Kidney glomerular epithelial cell (primary cell): ENCODE measurements around the gene MFSD1.

Source experiments
- DNase-seq: peaks from one replicate; lab custom pipeline; 2025; lab: John Stamatoyannopoulos, UW

Gene MFSD1

DNA sequence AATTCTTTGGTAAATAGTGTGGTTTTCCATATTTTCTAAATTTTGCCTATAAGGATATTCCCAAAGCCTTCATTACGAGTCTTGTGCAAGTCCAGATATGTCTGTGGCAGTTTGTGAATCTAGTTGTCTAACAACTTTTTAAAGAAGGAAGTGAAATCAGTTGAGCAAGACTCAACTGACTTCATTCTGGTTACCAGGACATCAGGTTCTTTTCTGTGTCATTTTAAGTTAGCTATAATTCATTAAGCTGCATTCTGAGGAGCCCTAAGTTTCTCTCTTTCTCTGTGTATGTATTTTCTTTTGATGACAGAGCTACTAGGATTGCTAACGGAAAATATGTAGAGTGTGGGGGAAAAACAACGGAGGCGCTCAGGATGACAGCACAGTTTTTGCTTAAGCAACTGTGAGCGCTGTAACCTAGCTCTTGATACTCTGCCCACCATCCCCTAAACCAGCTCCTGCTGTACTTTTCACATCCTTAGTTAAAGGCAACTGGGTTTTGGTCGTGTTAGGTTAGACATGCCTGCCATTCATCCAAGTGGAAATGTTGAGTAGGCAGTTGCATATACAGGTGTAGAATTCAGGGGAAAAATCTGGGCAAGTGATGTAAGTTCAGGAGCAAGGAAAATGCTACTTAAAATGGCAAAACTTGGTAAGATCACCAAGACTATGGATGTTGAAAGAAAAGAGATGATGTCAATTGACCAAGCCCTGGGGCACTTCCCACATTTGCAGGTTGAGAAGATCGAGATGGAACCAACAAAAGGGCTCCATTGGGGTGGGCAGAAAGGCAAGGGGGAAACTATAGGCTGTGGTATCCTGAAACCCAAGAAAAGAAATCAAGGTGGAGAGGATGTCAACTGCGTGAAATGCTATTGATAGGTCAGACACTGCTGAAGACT lies 9.2 kb downstream of the MFSD1 start:
- DNase-seq: no peak

DNA sequence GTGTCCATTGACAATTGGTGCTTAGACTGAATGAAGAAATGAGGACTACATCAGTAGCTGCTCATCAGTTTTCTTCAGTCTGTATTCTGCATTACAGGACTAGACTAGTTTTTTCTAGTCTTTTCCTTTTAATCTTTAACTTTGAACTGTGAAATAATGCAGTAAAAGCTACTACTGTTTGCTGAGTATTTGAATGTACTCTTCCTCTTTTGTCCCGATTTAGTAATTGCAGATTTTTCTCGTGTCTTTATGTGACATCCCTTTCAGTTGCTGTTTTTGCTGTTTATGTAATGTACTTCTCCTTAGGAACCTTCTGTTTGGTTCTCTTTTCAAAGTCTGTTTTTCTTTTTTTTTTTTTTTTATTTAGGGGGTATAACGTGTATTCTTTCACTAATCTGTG lies 17.4 kb downstream of the MFSD1 start:
- DNase-seq: no peak

DNA sequence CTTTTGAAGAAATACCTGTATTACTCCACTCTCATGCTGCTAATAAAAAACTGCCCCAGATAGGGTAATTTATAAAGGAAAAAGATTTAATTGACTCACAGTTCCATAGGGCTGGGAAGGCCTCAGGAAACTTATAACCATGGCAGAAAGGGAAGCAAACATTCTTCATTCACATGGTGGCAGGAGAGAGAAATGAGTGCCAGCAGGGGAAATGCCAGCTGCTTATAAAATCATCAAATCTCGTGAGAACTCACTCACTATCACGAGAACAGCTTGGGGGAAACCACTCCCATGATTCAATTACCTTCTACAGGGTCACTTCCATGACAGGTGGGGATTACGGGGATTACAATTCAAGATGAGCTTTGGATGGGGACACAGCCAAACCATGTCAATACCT lies 18.7 kb downstream of the MFSD1 start:
- no peak for DNase-seq

DNA sequence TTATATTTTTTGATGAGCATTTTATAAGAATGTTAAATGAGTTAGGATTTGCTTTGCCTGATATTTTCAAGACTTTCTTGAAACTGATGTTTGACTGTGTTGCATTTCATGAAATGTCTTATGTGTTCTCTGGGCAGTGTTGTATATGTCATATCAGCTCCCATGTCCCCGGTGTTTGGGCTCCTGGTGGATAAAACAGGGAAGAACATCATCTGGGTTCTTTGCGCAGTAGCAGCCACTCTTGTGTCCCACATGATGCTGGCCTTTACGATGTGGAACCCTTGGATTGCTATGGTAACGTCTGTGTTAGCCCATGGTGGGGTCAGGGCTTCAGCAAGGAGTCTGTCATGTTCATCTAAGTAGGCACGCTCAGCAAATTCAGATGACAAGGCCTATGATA lies 20.0 kb downstream of the MFSD1 start:
- DNase-seq: no peak

DNA sequence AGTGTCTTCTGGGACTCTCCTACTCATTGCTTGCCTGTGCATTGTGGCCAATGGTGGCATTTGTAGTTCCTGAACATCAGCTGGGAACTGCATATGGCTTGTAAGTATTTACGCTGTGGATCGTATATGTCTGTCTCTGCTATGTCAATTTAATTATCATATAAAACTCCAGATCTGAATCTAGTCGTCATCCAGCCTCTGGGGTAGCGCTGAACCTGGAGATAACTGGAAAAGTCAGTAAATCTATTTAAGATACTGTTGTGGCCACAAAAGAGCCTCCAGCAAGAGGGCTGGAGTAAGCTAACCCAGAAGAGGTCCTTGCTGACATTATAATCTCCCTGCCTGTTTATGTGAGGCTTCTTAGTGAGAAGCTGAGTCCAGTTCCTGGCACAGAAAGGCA lies 21.6 kb downstream of the MFSD1 start:
- DNase-seq: no peak

- DNase-seq: no peak
Observed at GRCh38 chr3:158827773-158828172, 25.9 kb downstream of the MFSD1 start.

DNA sequence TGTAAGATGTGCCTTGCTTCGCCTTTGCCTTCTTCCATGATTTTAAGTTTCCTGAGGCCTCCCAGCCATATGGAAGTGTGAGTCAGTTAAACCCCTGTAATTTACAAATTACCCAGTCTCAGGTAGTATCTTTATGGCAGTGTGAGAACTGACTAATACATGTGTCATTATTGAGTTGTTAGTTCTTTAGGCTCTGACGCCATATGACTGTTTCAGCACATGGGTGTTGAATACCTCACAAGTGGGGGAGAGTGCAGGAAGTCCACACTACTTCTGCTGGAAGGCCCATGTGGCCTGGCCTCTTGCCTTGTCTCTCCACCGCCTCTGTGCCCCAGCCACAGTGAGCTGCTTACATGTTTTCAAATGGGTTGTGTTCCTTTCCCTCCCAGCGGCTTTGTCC lies 28.5 kb downstream of the MFSD1 start:
- DNase-seq: no peak

DNA sequence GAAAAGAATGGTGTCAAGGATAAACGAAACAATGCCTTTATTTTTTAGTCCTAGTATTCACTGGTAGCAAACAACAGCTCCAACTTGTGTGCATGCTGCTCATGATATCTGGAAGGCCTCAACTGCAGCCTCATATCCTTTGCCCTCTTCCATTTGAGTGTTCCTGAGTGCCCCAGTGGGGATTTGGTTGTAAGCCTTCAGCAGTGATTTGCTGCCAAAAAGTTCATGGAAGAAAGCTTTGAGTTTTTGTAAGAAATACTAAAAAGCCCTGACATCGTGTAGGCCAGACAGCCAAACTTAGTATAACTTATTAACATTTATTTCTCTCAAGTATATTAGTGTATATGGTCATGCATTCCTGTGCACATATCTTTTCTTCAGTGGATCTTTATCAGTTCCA lies 30.0 kb downstream of the MFSD1 start:
- DNase-seq: no peak

- no peak for DNase-seq
Observed at GRCh38 chr3:158835631-158836030, 33.8 kb downstream of the MFSD1 start.

DNA sequence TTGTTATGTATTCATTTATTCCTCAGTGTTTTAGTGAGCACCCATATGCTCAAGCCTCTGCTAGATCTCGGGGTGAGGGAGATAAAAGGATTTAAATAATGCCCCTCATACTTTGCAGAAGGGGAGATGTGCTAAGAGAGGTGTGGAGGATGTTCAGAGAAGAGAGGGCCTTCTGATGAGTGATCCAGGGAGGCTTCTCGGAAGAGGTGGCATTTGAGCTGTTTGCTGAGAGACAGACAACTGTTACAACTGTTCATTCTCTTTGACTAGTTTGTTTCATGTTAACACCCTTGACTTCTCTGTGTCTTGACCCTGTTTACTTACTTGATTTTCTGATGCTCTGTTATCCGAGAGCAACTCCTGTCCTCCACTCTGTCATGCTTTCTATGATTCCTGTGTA lies 34.5 kb downstream of the MFSD1 start:
- no peak for DNase-seq

DNA sequence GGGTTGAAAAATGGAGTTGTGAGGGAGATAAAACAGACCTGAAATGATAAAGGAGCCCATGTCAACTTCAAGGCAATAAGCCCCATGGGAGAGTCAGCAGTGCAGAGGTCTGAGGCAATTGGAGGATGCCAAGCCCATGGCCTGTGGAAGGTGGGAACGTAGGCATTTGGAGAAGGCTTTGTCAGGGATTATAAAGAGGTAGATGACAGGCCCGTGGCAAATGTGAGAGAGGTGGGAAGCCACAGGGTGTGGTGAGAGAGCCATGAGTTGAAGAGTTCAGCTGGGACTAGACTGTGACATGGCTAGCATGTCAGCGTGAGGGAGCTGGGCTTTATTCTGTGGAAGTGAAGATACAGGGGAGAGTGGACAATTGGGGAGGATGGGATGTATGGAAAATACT lies 35.4 kb downstream of the MFSD1 start:
- no peak for DNase-seq

DNA sequence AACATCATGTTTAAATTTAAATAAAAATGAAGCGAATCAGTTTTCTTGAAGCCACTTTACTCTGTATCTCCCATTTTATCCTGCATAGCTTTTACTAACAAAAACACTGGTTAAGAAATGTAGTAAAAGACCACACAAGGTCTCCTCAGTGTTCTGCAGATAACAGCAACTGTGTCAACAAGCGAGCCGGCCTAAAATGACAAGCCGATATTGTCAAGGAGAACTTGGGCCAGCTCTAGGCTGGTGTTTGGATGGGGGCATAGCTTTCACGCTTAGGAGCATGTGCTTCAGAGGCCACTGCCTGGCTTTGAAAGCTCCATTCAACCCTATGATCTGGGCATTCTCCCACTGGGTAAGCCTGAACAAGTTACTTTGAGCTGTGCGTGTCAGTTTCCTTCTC lies 38.1 kb downstream of the MFSD1 start:
- DNase-seq: no peak

DNA sequence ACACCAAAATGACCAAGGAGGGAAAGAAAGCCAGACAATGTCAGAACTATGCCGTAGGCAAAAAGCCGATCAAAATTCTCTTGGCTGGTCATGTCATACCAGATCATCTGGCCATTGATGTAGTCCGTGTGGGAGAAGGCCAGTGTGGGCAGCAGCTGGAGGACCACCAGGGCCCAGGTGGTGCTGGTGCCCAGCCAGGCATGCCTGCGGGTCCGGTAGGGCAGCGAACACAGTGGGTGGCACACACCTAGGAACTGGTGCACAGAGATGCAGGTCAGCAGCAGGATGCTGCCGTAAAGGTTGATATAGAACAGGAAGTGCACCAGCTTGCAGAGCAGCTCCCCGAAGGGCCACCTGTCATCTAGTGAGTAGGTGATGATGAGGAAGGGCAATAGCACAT lies 39.5 kb downstream of the MFSD1 start:
- no peak for DNase-seq

- no peak for DNase-seq
Observed at GRCh38 chr3:158842976-158843375, 41.1 kb downstream of the MFSD1 start.

DNA sequence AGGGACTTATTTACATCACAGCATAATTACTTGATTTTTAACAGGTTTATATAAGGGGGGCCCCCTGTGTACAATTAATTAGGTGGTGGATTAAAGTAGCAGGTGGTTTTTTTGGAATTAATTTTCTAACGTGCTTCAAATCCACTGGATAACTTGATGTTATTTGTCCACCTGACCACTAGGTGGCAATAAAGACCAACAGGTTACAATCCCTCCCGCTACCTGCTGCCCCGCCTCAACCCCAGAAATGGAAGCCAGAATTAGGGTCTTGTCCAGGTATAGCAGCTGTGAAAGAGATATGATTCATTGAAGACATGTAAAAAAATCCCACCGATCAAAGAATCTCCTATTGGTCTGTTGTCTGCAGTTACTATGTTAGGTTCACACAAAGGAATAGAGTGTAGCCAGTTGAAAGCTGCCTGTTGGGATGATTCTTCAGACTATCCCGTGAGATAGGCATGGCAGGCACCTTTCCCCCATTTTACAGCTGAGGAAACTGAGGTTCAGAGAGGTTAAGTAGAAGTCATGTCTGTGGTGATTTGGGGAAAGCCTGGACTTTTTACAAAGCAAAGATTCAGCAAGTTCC lies 44.0 kb downstream of the MFSD1 start:
- peak; percentile 46 for DNase-seq

- no peak for DNase-seq
Observed at GRCh38 chr3:158846803-158847451, 45.1 kb downstream of the MFSD1 start.

DNA sequence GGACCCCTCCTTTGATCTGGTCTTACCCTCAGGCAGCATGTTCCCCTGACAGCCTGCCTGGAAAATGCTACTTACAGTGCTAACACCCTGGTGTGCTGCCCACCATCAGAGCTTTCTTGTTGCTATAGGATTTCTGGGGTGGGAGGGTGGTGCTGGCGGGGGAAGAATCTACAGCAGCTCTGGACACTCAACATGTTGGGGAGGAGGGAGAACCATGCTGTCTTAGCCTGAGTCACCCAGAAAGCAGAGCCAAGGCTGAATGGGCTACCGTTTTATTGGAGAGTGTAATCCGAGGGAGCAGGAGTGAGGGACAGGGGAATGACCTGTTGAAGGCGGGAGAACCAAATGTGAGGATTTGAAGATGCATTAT lies 45.6 kb downstream of the MFSD1 start:
- no peak for DNase-seq

DNA sequence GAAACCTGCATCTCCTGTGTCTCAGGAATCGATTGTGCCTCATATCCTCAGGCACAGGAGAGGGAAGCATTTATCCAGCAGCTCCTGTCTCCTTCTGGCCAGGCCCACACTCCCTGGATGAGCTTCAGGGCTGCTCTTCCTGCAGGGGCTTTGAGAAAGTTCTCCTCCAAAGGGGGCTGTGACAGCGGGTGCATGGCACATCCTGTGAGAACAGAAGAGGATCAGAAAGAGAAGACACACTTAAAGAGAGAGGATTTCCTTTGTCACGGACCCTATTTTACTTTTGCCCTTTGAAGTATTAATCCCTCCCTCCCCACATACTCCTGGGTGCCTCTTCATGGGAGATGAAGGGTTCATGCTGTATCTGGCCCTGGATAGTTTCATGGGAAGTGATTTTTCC lies 46.0 kb downstream of the MFSD1 start:
- no peak for DNase-seq

DNA sequence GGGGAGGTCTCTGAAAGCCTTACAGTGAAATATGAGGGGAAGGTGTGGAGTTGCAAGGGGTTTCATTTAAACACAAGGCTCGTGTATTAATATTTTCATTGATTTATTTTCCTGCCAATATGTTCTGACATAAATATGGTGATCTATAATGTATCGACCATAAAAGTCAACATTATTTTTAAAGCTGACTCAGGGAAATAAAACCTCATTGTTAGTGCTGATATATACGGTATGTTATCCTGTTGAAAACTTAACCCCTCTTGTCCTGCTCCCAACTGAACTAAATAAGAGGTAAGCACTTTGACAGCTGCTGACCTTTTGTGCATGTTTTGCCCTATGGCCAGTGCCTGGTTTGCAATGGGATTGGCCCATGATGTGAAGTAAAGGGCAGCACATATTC lies 47.9 kb downstream of the MFSD1 start:
- DNase-seq: no peak

GRCh38 chr3:158859362-158859761 lies 57.5 kb downstream of the MFSD1 start:
- DNase-seq: no peak

DNA sequence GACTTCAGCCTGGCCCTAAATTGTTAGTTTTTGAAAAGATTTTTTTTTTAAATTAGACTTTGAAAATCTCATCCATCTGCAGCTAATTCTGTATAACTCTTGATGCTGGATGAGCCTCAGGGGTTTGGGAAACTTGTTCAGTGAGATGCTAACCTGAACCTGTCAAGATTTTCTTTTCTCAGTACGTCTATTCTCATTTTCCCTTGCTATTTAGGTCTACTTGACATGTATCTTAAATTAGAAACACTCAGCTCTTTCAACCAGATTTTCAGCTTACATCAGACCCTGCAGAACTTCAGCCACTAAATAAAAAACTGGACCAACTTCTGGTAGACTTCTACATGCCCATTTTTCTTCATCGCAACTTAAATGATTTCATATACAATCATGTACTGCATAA lies 61.4 kb downstream of the MFSD1 start:
- DNase-seq: no peak

GRCh38 chr3:158864492-158864891 lies 62.6 kb downstream of the MFSD1 start:
- no peak for DNase-seq

- DNase-seq: no peak
Observed at GRCh38 chr3:158875700-158876099, 73.8 kb downstream of the MFSD1 start.
